Endodermal cell (in vitro differentiated cells): ENCODE results near the gene ELMO1. TPM values are rescaled to one million over a fixed set of nuclear protein-coding genes. Genes with fewer than 3 reads are reported as not detected.

Experiments
- DNase-seq: peaks from one replicate; pipeline ENCODE4 v3.0.0-alpha.2; 2017
- H3K27ac ChIP-seq: 2 replicates; pipeline ENCODE4 v1.5.1; 2013; ENCODE audit warnings: mild to moderate bottlenecking, low read depth, low read length, moderate library complexity
- H3K27me3 ChIP-seq: 2 replicates; pipeline ENCODE4 v1.6.1; 2013; ENCODE audit warnings: mild to moderate bottlenecking, low read length, moderate library complexity; ENCODE audit not compliant: insufficient read depth, control insufficient read depth, poor library complexity, severe bottlenecking
- H3K36me3 ChIP-seq: 2 replicates; pipeline ENCODE4 v1.7.0; 2013; ENCODE audit warnings: mild to moderate bottlenecking, low read length, moderate library complexity; ENCODE audit not compliant: control insufficient read depth, insufficient read depth
- H3K4me1 ChIP-seq: one replicate; pipeline ENCODE4 v1.7.0; 2013; ENCODE audit warnings: low read length; ENCODE audit not compliant: control insufficient read depth, insufficient read depth
- H3K4me3 ChIP-seq: 2 replicates; pipeline ENCODE4 v1.5.1; 2013; ENCODE audit warnings: mild to moderate bottlenecking, low read length, moderate library complexity
- H3K9ac ChIP-seq: 2 replicates; pipeline ENCODE4 v1.6.1; 2013; ENCODE audit warnings: mild to moderate bottlenecking, low read length, moderate library complexity; ENCODE audit not compliant: poor library complexity, severe bottlenecking; ENCODE audit errors: extremely low read depth
- H3K9me3 ChIP-seq: 2 replicates; pipeline ENCODE4 v1.6.1; 2013; ENCODE audit warnings: mild to moderate bottlenecking, low read length, moderate library complexity; ENCODE audit not compliant: control insufficient read depth
- H3K27ac Mint-ChIP-seq: 2 replicates; pipeline ENCODE4 v1.8.0; 2020; ENCODE audit warnings: mixed read lengths
- H3K27me3 Mint-ChIP-seq: 2 replicates; pipeline ENCODE4 v1.8.0; 2021; ENCODE audit warnings: mild to moderate bottlenecking, mixed read lengths; ENCODE audit not compliant: insufficient read depth
- H3K36me3 Mint-ChIP-seq: 2 replicates; pipeline ENCODE4 v1.8.0; 2020; ENCODE audit warnings: low read depth, mixed read lengths
- H3K4me1 Mint-ChIP-seq: 2 replicates; pipeline ENCODE4 v1.8.0; 2020; ENCODE audit warnings: mixed read lengths
- H3K4me3 Mint-ChIP-seq: 2 replicates; pipeline ENCODE4 v1.8.0; 2020; ENCODE audit warnings: mild to moderate bottlenecking, moderate library complexity, mixed read lengths
- H3K9me3 Mint-ChIP-seq: 2 replicates; pipeline ENCODE4 v1.8.0; 2020; ENCODE audit warnings: mild to moderate bottlenecking, mixed read lengths
- CTCF ChIP-seq: fragments of 200-600 bp; sonication (generic); conservative IDR thresholded peaks from 2 replicates; pipeline ENCODE4 v1.5.0; 2021; ENCODE audit warnings: antibody characterized with exemption, mild to moderate bottlenecking
- WGBS, 2 experiments: methylation state at CpG; one replicate each; pipeline versions ENCODE4 v1.1.5 to v1.1.7; 2013; ENCODE audit warnings: missing lambda C conversion rate in 2 of 2, mixed read lengths in 1 of 2; ENCODE audit not compliant: insufficient coverage in 1 of 2, insufficient read length in 1 of 2; 5-methylcytosine and 5-hydroxymethylcytosine counted together
- total RNA-seq, 2 donors: library from RNA; stranded (reverse); fragmentation: NEBNext Ultra II Directional in 1 of 2; extraction: Animal tissue kit (Norgen Biotek cat#: 25700) in 1 of 2; gene quantifications; 2 replicates in 1 of 2; 3 replicates in 1 of 2; pipeline ENCODE4 v1.2.1, GENCODE V29; 2021

Gene ELMO1
- total RNA-seq, 2 donors from 2014 or later, result 120 to 131 TPM

DNA sequence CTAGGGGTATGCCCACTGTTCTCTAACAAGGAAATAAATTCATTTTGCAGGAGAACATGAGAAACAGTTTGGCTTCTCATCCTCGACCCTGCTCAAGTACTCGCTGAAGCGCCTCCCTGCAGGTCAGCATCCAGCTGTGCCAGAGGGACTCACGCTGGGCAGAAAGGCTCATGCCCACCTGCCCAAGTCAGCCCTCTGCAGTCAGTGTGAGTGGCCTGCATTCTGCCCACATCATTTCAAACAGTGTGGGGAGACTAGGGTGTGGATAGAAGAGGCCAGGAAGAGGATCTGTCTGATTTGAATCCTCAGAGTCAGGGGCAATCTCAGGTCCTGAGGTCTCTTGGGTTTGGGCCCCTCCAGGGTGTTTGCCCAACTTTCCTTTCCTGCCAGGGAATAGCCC, 297.8 kb downstream of the ELMO1 start:
- H3K27me3 Mint-ChIP-seq, result no peaks in the 10 kb centered on the region
- H3K36me3 Mint-ChIP-seq, result peaks cover 33% of the 10 kb centered on the region
- no peaks in the 10 kb centered on the region for H3K9me3 Mint-ChIP-seq
- Histone ChIP-seq H3K9ac (no peak overlapping the region), H3K4me3 (no peak overlapping the region), H3K9me3 (no peaks in the 10 kb centered on the region), H3K27ac (no peak overlapping the region), H3K27me3 (no peaks in the 10 kb centered on the region), H3K36me3 (peaks cover 21% of the 10 kb centered on the region), H3K4me1 (no peaks in the 10 kb centered on the region)
- TF ChIP-seq CTCF, result no peak
- no peak overlapping the region for H3K4me3 Mint-ChIP-seq
- WGBS, 2 experiments, result 89 to 90% methylated on average over 4 of the region's 4 CpGs
- H3K4me1 Mint-ChIP-seq, result peaks cover 11% of the 10 kb centered on the region
- DNase-seq, result peak; percentile 70
- no peak overlapping the region for H3K27ac Mint-ChIP-seq

GRCh38 chr7:37150180-37150579, 298.5 kb downstream of the ELMO1 start:
- Histone ChIP-seq H3K27me3 (no peaks in the 10 kb centered on the region), H3K4me3 (no peak overlapping the region), H3K27ac (no peak overlapping the region), H3K36me3 (peaks cover 21% of the 10 kb centered on the region), H3K9me3 (no peaks in the 10 kb centered on the region), H3K9ac (no peak overlapping the region), H3K4me1 (no peaks in the 10 kb centered on the region)
- TF ChIP-seq CTCF, result no peak
- Mint-ChIP-seq H3K27me3 (no peaks in the 10 kb centered on the region), H3K27ac (no peak overlapping the region), H3K9me3 (no peaks in the 10 kb centered on the region), H3K4me1 (peaks cover 11% of the 10 kb centered on the region), H3K4me3 (no peak overlapping the region), H3K36me3 (peaks cover 30% of the 10 kb centered on the region)
- no peak for DNase-seq
- WGBS, 2 experiments, result 50 to 67% methylated on average over 2 to 3 of the region's 4 CpGs

- Histone ChIP-seq H3K27ac (no peak overlapping the region), H3K27me3 (no peaks in the 10 kb centered on the region), H3K36me3 (peaks cover 21% of the 10 kb centered on the region), H3K4me3 (no peak overlapping the region), H3K9ac (no peak overlapping the region), H3K9me3 (no peaks in the 10 kb centered on the region), H3K4me1 (no peaks in the 10 kb centered on the region)
- Mint-ChIP-seq H3K27me3 (no peaks in the 10 kb centered on the region), H3K4me1 (peaks cover 11% of the 10 kb centered on the region), H3K27ac (no peak overlapping the region), H3K4me3 (no peak overlapping the region), H3K9me3 (no peaks in the 10 kb centered on the region), H3K36me3 (peaks cover 30% of the 10 kb centered on the region)
- DNase-seq, result no peak
- TF ChIP-seq CTCF, result no peak
Measured at GRCh38 chr7:37149773-37150124, 298.9 kb downstream of the ELMO1 start.
